ENCODE measurements around the gene DIO2. TPM values are rescaled to one million over a fixed set of nuclear protein-coding genes. Genes with fewer than 3 reads are reported as not detected.

Gene DIO2
- total and polyA plus RNA-seq, 2 of the 8 experiments (the other 6 are each of a cell fraction or from before 2014, with no cell fraction given): 0.03 to 0.65 TPM

GRCh38 chr14:80212023-80212397 is 706 bp upstream of the DIO2 start (continued):
- TF ChIP-seq GABPA (IDR thresholded peaks at IDR 0.05; ENCODE audit: borderline replicate concordance, insufficient read depth, low read length): no peak
- TF ChIP-seq NANOG (IDR thresholded peaks at IDR 0.05; ENCODE audit: insufficient read depth, low read depth, low read length, poor library complexity, severe bottlenecking): no peak
- no peak for TF ChIP-seq POLR2A (IDR thresholded peaks at IDR 0.05; ENCODE audit: control extremely low read depth in 1 of 2, low read depth in 2 of 2, low read length in 2 of 2)
- TF ChIP-seq RBBP5 (IDR thresholded peaks at IDR 0.05; ENCODE audit: borderline replicate concordance, low read depth, low read length): no peak
- no peak for TF ChIP-seq HDAC6 (IDR thresholded peaks at IDR 0.05; ENCODE audit: low read depth, low read length)
